AG08396 (cell line): ENCODE measurements around the gene MRPL16.
A peak's percentile ranks its signal among the peaks of the same experiment; 100 is the strongest.
"Not testable (repeated sequence)": the region's sequence is repeated elsewhere in the genome, so short reads cannot be mapped to it uniquely, and the experiment has no call there.

Experiments used
- DNase-seq: peaks from one replicate; pipeline ENCODE4 v3.0.0; 2012; ENCODE audit warnings: low spot score, mixed read lengths

MRPL16 gene

DNA sequence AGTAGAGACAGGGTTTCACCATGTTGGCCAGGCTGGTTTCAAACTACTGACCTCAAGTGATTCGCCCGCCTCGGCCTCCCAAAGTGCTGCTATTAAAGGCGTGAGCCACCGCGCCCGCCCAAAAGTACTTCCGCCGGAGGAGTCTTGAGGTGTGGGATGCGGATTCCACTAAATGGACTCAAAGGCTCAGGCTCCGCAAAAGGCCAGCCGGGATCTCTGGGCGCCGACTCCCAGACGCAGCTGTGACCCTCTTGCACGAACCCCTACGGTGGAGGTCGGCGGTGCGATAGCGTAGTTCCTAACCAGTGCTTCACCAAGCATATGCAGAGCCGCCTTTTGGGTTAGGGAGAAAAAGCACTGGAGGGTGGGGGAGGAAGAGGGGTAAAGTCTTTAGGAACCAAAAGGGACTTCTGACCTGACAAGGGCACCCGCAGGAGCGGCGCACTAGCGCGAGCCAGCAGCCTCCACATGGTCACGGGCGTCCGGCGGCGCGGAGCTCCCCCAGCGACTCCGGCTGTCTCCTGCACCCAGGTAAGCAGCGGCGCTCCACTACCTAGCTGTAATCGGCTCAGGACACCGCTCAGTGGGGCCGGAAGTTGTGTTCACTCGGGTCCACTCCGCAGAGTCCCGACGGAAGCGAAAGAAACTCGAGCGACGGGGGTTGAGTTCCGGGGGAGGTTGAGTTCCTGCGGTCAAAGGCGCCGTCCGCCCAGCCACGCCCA, at the start of gene MRPL16:
Gene MRPL16, minus strand, starts transcription at position 590 of the 722 bp plus-strand sequence. Its CDS starts 120 bp downstream, at position 470.
- peak; percentile 89 for DNase-seq

DNA sequence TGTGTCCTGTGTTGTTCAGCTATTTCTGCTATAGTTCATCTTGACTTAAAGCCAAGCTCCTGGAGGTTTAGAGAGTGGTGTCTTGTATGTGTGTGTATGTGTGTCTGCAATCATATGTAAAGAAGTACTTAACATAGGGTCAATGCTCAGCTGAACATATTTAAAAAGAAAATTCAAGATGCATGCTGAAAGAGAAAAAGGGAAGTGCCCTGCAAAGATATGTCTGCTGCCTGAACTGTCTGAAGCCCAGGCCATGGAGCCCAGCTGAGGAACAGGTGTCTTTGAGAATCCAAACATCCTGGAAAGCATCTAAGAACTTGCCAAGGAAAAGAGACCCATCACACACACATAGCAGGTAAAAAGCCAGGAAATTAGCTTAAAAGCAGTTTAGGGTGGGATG, 49.1 kb upstream of the MRPL16 start:
- no peak for DNase-seq

DNA sequence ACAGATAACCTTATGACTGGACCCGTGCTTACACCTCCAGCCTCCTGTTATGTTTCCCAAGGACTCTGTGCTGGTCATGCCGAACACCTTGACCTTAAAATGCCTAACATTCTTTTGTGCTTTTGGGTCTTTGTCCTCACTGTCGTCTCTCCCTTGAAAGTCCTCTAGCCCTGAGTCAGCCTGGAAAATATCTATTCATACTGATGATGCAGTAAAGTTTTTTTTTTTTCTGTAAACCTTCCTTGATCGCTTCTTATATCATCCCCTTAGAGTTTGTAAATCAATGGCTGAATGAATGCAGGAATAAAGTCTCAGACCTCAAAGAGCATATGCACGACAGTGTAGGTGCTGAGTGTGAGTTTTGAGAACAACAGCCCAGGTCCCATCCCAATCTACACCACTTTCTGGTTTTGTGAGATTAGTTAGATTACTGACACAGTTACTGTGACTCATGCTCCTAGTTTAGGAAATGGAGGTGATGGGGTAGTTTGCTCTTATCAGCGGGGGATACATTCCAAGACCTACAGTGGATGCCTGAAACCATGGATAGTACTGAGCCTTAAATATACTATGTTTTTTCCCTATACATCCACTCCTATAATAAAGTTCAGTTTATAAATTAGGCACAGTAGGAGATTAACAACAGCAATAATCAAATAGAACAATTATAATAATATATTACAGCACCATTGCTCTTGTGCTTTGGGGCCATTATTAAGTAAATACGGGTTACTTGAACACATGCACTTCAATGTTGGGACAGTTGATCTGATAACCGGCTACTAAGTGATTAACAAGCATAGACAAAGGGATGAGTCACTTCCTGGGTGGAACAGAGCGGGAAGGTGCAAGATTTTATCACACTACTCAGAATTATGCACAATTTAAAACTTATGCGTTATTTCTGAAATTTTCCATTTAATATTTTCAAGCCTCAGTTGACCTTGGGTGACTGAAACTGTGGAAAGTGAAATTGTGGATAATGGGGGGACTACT, 47.2 kb upstream of the MRPL16 start:
- no peak for DNase-seq

DNA sequence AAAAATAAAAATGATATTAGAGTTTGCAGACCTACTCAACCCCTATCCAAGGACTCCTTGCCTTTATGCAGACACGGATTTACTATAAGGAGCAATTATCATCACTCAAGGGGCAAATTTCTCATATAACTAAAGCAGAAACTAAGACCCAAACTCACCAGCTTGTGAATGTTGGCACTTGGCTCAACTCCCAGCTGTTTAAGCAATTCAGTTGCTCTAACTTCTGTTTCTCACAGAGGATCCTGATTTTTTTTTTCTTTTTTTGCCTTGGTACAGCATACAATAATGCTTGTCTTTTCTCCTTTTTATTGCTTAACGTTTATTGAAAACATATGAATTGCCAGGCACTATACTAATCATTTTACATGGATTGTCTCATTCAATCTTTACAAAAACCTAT, 44.3 kb upstream of the MRPL16 start:
- no peak for DNase-seq

DNA sequence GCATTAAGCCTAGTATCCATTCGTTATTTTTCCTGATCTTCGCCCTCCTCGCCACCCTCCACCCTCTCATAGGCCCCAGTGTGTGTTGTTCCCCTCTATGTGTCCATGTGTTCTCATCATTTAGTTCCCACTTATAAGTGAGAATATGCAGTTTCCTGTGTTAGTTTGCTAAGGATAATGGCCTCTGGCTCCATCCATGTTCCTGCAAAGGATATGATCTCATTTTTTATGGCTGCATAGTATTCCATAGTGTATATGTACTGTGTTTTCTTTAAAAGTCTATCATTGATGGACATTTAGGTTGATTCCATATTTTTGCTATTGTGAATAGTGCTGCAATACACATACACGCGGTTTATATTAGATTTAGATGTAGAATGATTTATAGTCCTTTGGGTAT, 40.8 kb upstream of the MRPL16 start:
- DNase-seq, result not testable (repeated sequence)

DNA sequence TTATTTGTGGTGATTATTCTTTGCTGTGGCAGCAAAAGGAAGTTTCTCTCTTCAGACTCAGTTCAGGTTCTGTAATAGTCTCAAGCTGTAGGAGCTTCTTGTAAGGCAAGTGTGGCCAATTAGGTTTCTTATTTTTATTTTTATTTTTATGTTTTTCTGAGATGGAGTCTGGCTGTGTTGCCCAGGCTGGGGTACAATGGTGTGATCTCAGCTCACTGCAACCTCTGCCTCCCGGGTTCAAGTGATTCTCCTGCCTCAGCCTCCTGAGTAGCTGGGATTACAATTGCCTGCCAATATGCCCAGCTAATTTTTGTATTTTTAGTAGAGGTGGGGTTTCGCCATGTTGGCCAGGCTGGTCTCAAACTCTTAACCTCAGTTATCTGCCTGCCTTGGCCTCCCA, 39.0 kb upstream of the MRPL16 start:
- not testable (repeated sequence) for DNase-seq

DNA sequence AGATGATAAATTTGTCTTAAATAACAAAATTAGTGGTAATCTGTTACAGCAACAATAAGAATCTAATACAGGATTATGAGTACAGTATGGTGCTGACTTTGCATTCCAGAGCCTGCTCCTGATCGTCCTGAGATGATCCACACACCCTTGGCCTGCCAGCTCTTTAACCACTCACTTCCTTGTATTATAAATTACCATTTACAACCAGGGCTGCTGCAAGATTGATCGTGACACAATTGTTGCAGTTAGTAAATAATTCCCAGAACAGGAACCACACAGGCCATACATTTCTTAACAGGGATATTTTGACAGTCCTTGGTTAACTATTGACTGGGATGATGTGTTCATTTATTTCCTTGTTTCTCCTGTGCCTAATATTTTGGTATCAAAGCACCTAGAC, 38.6 kb upstream of the MRPL16 start:
- no peak for DNase-seq

DNA sequence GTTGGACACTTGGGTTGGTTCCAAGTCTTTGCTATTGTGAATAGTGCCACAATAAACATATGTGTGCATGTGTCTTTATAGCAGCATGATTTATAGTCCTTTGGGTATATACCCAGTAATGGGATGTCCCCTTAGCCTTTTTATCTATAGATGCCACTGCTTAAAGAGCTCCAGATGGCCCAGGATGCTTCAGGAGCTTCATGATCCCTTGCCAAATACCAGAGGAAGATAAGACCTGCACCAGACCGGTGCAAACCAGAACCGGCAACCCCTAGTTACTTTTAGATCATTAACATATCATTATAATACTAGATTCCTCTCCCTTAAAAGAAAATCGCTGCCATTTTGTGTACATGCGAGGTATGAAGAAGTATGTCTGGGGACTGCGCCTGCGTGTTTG, 37.9 kb upstream of the MRPL16 start:
- DNase-seq, result not testable (repeated sequence)

DNA sequence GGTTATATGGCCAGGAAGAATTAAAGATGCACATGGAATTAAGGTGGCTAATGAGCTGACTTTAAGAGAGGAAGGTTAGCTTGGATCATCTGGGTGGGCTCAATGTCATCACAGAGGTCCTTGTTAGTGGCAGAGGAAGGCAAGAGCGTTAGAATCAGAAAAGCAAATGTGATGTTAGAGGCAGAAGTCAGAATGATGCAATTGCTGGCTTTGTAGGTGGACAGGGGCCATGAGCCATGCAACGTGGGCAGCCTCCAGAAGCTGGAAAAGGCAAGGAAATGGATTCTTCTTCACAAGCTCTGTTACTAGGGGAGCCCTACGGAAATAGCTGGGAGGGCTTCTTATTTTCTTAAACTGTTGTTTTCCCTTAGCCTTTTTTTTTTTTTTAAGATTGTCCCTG, 37.0 kb upstream of the MRPL16 start:
- DNase-seq, result no peak

DNA sequence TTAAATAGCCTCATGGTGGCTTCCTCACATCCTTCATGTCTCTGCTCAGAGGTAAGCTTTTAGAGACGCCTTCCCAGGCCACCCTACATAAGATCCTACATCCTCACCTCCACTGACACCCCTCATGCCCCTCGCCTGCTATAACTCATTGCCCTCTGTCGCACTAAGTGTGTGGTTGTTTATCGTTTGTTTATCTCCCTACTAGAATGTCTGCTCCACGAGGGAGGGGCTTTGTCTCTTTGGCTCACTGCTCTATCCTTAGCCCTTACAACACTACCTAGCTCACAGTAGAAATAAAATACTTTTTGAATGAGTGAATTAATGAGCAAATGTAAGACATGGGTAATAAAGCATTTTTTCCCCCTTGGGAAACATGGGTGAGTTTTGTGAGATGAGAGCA, 36.0 kb upstream of the MRPL16 start:
- DNase-seq, result no peak

DNA sequence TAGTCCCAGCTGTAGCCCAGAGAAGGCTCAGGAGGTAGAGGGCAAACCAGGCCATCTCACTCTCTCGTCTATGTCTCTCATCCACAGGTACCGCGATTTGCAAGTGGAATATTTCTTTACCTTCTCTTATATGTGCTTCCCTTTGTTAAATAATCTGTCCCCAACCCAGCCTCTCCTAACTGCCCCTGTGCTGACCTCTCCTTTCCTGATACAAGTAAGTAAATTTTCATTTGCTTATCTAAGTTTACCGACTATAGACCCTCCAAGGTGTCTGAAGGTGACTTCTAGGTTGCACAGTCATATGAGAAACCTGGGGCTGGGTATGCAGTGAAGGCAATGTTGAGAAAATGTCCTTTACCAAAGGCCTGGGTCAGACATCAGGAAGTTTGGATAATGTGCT, 34.8 kb upstream of the MRPL16 start, which contains the start of gene CBLIF:
Gene CBLIF, minus strand, starts transcription at position 101 of the 400 bp plus-strand sequence. Its CDS starts 46 bp downstream, at position 55.
- DNase-seq, result no peak

DNA sequence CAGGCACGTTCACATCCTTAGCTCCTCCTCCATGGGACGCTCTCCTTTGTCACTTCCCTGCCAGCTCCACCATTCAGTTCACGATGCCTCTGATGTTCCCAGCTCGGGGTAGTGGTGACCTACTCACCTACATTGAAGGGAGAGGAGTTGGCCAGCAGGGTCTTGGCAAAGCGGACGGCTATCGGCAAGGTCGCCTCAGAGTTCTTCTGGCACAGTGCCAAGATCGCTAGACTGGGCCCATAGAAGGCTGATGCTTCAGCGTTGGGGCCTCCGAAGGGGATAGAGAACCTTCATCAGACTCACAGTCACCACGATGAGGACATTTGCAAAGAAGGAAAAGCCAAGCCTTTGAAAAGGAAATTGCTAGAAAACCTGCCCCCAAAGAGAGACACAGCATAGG, 31.7 kb upstream of the MRPL16 start:
- DNase-seq, result no peak

DNA sequence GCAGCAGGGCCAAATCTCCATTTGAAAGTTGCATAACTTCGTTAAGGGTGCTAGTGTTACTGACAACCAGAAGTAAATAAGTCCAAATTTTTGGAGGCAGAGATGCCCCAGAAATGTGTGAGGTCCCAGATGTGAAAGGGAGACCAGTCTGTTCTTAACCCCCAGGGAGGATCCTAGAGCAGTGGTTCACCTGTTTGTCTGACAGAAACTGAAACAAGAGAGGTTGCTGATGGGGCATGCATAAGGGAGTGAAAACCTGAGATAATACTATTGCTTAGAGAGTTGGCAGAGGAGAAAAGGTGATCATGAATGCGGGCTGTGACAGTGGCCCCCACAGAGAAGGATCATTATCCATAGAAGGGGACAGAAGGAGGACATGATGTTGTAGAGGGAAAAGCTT, 30.9 kb upstream of the MRPL16 start:
- DNase-seq, result no peak

DNA sequence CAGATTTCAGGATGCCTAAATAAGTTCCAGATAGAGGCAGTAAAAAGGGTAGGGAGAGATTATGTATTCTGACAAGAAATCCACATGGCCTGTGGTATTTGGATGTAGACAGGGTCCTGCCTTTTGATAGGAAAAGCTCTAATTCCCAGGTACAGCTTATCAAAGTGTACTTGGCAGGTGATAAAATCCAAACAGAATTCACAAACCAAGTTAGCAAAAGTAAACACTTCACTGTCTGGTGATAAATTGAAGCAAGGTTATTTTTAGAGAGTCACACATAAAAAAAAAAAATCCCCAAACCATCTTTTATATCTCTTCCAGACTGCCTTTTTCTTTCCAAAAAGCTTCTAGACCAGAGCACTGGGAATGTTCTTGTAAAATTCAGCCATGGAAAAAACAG, 29.0 kb upstream of the MRPL16 start:
- no peak for DNase-seq

DNA sequence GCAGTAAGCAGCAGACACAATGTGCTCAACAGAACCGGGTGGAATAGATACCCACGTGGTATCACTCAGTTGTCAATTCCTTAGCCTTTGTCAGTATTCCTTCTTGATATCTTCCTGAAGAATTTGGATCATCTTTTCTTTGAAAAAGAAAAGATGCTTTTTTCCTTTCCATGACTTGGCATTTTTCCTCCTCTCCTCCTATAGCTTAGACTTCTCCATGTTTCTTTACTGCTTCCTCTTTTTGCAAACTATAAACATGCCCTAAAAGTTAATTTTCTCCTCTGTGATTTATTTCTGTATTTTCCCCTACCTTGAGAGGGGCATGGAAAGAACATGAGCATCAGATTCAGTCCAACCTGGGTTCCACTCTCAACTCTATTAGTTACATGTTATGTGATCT, 23.0 kb upstream of the MRPL16 start:
- DNase-seq, result no peak

DNA sequence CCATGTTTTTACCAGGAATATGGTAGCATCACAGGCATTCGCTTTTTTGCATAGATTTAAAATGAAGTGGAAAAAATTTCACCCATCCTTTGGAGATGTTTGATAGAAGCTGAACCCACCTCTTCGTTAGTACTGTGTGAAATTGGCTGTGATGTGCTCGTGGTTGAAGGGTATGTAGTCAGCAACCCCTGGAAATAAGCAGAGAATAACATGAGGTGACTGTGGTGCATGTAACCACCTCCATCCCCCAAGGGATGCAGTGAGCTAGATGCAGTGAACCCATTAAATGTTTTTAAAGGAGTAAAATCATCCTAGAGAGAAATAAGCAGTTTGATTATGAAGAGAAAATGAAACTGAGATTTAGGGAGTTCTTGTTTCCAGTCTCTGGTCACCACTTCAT, 18.8 kb upstream of the MRPL16 start:
- no peak for DNase-seq

DNA sequence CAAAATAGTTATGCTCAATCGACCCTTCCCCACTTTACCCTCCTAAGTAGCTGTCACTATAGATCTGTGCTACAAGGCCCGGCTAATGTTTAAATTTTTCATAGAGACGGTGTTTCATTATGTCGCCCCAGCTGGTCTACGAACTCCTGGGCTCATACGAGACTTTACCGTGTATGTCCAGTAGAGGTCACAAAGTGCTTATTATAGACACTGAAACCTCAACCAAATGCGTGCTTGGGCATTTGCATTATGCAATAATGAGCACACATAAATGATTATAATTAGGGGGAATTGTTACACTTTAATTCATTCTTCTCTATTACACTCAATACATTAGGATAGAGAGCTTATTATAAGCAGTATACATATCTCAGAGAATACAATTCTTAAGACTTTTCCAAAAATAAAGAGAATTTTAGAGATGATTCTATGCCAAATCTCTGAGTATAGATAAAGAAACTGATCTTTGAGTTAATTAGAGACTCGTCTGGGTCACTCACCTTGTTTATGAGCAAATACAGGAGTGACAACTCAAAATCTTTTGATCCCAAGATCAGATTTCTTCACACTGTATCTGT, 12.5 kb upstream of the MRPL16 start:
- DNase-seq, result peak; percentile 47

DNA sequence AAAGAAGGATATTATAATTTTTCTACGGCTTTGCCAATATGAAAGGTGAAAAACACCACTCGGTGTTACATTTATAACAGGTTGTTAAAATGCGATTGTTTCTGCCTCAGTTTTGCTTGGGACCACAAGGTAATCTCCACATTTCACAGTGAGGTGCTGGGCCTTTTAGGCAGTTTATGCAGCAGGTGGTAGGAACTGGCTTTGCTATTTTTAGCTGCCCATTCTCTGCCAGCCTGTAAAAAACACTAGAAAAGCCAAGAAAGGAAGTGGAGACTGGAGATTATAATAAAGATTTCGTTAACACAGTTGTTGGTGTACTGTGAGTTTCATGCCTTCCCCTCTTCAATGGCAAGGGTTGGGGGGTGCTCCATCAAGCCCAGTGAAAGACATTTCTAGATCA, 8.0 kb upstream of the MRPL16 start:
- DNase-seq, result no peak

DNA sequence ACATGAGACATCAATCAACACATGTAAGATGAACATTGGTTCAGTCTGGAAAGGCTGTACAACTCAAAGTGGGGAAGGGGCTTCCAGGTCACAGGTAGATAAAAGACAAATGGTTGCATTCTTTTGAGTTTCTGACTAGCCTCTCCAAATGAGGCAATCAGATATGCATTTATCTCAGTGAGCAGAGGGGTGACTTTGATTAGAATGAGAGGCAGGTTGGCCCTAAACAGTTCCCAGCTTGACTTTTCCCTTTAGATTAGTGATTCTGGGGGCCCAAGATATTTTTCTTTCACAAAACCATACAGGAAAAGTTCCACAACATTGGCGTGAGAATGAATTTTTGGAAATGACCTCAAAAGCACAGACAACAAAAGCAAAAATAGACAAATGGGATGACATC, 5.9 kb upstream of the MRPL16 start:
- not testable (repeated sequence) for DNase-seq

DNA sequence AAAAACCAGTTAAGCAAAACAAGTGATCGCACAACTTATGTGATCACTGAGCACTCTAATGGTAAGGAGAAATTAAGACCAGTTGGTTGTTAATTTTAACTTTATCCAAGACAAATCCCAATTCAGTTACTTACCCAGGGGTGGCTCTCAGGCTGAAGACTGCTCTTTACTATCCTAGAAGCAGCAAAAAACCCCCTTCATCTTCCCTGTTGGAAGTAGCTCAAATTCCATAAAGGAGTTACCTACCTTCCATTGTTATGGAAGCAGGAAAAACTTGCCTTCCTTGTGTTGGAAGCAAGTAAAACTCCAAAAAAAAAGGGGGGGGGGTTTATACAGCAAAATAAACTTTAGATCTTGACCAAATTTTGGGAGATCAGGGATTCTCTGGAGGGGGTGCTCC, 5.2 kb upstream of the MRPL16 start:
- DNase-seq, result no peak

DNA sequence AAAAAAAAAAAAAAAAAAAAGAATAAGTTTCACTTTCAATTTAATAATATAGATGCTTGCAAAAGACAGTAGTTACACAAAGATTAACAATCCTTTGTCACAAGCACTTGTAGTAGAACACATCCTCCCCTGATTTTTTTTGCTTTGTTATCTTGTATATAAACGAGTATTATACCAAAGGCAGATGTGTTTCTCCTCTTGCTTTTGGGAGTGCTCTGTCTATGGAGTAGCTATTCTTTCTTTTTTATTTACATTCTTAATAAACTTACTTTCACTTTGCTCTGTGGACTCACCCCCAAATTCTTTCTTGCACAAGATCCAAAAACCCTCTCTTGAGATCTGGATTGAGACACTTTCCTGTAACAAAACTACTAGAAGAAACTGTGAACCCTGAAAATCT, 3.4 kb upstream of the MRPL16 start:
- DNase-seq, result no peak

DNA sequence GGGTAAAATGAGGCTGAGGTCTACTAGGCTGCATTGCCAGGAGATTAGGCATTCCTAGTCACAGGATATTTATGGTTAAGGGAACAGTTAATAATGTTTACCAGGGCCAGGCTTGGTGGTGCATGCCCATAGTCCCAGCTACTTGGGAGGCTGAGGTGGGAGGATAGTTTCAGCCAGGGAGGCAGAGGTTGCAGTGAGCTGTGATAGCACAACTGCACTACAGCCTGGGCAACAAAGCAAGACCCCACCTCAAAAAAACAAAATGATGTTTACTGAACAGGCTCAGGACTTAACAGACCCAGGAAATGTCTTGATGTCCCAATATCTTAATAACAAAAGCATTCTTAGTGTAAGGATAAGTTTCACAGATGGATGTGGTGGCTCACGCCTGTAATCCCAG, 2.8 kb upstream of the MRPL16 start:
- DNase-seq, result no peak

DNA sequence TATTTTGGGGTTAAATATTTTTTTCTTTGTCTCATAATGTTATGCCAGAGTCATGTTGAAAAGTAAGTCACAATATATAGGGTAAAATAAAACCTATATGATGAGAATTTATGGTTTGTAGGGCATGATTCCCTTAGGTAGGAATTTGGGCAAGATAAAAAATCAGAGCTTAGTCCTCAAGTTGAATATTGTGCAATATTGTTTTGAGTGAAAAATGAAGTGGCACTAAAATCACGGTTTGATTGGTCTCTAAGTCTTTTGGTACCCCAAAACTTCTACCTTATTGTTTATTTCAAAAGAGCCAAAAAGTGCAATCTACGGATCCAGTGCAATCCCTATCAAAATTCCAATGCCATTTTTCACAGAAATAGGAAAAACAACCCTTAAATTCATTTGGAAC, 1.6 kb upstream of the MRPL16 start:
- DNase-seq, result no peak
